Tibial nerve (tissue), 4 donors: Measurements from ENCODE around the gene TEPSIN.

Experiments
- CTCF ChIP-seq, 5 experiments: fragments of 200-600 bp in 3 of 5; fragments of 450-650 bp in 2 of 5; sonication (generic) in 3 of 5; IDR thresholded peaks; one replicate each; pipeline ENCODE4 v1.5.1; 2016 to 2019; ENCODE audit warnings: antibody characterized with exemption in 5 of 5, mild to moderate bottlenecking in 3 of 5, moderate library complexity in 2 of 5
- EP300 ChIP-seq, 2 donors: sonication (generic); formaldehyde crosslinking; IDR thresholded peaks; one replicate each; pipeline ENCODE4 v1.6.1; 2017; ENCODE audit warnings: antibody characterized with exemption in 2 of 2, mild to moderate bottlenecking in 1 of 2
- POLR2A ChIP-seq, 2 donors: fragments of 450-650 bp; IDR thresholded peaks; one replicate each; pipeline ENCODE4 v1.6.1; 2017; ENCODE audit warnings: antibody characterized with exemption in 2 of 2, mild to moderate bottlenecking in 2 of 2, moderate library complexity in 2 of 2

- TF ChIP-seq POLR2A (IDR thresholded peaks at IDR 0.05) (no peak), CTCF (IDR thresholded peaks at IDR 0.05) (no peak), EP300 (IDR thresholded peaks at IDR 0.05) (no peak)
Measured at GRCh38 chr17:81252326-81252986, 13.6 kb upstream of the TEPSIN start.
